Ovary (tissue), 3 donors: ENCODE data around the gene ASIC2.

Experiments used
- EP300 ChIP-seq: sonication (generic); formaldehyde crosslinking; IDR thresholded peaks from one replicate; pipeline ENCODE4 v1.6.1; 2017; ENCODE audit warnings: antibody characterized with exemption
- POLR2A ChIP-seq: fragments of 450-650 bp; IDR thresholded peaks from one replicate; pipeline ENCODE4 v1.6.1; 2017; ENCODE audit warnings: antibody characterized with exemption, mild to moderate bottlenecking, moderate library complexity
- TF ChIP-seq, protein P1 (sequence below), 3 donors: fragments of 450-650 bp in 2 of 3; fragments of 200-600 bp in 1 of 3; IDR thresholded peaks; one replicate each; pipeline versions ENCODE4 v1.5.1 to v1.8.0; 2016 to 2022; ENCODE audit warnings: antibody characterized with exemption in 3 of 3, mild to moderate bottlenecking in 1 of 3
- donor health status: DM: no; HTN: no; CAD: no.

DNA sequence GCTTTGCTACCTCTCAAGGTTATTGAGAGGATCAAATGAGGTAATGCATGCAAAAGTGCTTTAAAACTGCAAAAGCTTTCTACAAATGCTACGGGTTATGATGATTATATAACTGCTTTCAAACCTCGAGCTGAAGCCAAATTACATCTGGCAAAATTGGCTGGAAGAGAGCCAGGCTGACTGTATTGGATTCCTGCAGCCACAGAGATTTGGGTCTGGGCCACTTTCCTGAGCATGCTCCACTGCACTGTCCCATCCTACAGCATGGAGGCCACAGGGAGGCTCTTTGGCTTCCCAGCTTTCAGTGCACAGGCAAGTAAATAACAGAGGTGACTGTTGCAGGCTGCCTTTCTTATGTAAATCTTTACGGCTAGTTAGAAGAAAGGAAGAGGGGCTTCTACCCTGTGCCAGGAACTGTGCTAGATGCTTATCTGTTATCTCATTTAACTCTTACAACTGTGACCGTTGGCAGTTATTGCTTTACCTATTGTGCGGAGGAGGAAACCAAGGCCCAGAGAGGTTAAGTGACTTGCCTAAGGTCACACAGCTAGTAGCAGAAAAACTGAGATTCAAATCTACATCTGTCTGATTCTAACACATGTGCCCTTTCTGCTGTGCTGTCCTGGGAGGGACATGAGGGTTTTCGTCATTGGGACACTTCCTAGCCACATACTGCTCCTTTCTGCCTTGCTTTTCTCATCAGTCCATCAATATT lies 179.7 kb downstream of the ASIC2 start:
- TF ChIP-seq, protein P1, sequence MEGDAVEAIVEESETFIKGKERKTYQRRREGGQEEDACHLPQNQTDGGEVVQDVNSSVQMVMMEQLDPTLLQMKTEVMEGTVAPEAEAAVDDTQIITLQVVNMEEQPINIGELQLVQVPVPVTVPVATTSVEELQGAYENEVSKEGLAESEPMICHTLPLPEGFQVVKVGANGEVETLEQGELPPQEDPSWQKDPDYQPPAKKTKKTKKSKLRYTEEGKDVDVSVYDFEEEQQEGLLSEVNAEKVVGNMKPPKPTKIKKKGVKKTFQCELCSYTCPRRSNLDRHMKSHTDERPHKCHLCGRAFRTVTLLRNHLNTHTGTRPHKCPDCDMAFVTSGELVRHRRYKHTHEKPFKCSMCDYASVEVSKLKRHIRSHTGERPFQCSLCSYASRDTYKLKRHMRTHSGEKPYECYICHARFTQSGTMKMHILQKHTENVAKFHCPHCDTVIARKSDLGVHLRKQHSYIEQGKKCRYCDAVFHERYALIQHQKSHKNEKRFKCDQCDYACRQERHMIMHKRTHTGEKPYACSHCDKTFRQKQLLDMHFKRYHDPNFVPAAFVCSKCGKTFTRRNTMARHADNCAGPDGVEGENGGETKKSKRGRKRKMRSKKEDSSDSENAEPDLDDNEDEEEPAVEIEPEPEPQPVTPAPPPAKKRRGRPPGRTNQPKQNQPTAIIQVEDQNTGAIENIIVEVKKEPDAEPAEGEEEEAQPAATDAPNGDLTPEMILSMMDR (IDR thresholded peaks at IDR 0.05), result no peak
- TF ChIP-seq EP300 (no peak), POLR2A (no peak)
